Astrocyte (in vitro differentiated cells and primary cell): Measurements from ENCODE around the gene NAV2. TPM values are rescaled to one million over a fixed set of nuclear protein-coding genes. Genes with fewer than 3 reads are reported as not detected.

Experiments used
- DNase-seq: peaks from one replicate; pipeline ENCODE4 v3.0.0-alpha.2; 2010; ENCODE audit warnings: low read depth
- FAIRE-seq: peaks from 2 replicates; lab custom pipeline; 2011; peaks lifted over from hg19 to GRCh38; lab: Jason Lieb, UNC
- H2AFZ ChIP-seq: 2 replicates; pipeline ENCODE4 v1.6.0; 2012; ENCODE audit warnings: low read depth, low read length, inconsistent platforms
- H3K27ac ChIP-seq: 2 replicates; pipeline ENCODE4 v1.5.1; 2011; ENCODE audit warnings: low read depth, low read length, inconsistent platforms
- H3K27me3 ChIP-seq: 2 replicates; pipeline ENCODE4 v1.6.0; 2011; ENCODE audit warnings: low read length, inconsistent platforms; ENCODE audit not compliant: insufficient read depth
- H3K36me3 ChIP-seq: 2 replicates; pipeline ENCODE4 v1.5.1; 2011; ENCODE audit warnings: low read length, inconsistent platforms; ENCODE audit not compliant: insufficient read depth
- H3K4me1 ChIP-seq: 2 replicates; pipeline ENCODE4 v1.5.1; 2011; ENCODE audit warnings: low read length, inconsistent platforms; ENCODE audit not compliant: insufficient read depth
- H3K4me2 ChIP-seq: 2 replicates; pipeline ENCODE4 v1.6.0; 2012; ENCODE audit warnings: low read length, inconsistent platforms
- H3K4me3 ChIP-seq: 2 replicates; pipeline ENCODE4 v1.5.1; 2011; ENCODE audit warnings: low read depth, mild to moderate bottlenecking, low read length, inconsistent platforms; ENCODE audit not compliant: insufficient read depth
- H3K79me2 ChIP-seq: 2 replicates; pipeline ENCODE4 v1.6.0; 2012; ENCODE audit warnings: mild to moderate bottlenecking, low read length, inconsistent platforms; ENCODE audit not compliant: insufficient read depth
- H3K9ac ChIP-seq: 2 replicates; pipeline ENCODE4 v1.6.0; 2012; ENCODE audit warnings: mild to moderate bottlenecking, low read length, inconsistent platforms
- H3K9me3 ChIP-seq: 2 replicates; pipeline ENCODE4 v1.5.1; 2012; ENCODE audit warnings: low read depth, mild to moderate bottlenecking, low read length, inconsistent platforms; ENCODE audit not compliant: insufficient read depth
- H4K20me1 ChIP-seq: 2 replicates; pipeline ENCODE4 v1.6.0; 2012; ENCODE audit warnings: low read length, inconsistent platforms; ENCODE audit not compliant: insufficient read depth
- H3K27ac Mint-ChIP-seq: one replicate; pipeline ENCODE4 v1.8.0; 2021; ENCODE audit warnings: mild to moderate bottlenecking, mixed read lengths; ENCODE audit not compliant: unreplicated experiment
- H3K27me3 Mint-ChIP-seq: one replicate; pipeline ENCODE4 v1.8.0; 2021; ENCODE audit warnings: low read depth, mixed read lengths; ENCODE audit not compliant: unreplicated experiment
- H3K36me3 Mint-ChIP-seq: one replicate; pipeline ENCODE4 v1.8.0; 2021; ENCODE audit warnings: low read depth, mixed read lengths; ENCODE audit not compliant: unreplicated experiment
- H3K4me1 Mint-ChIP-seq: one replicate; pipeline ENCODE4 v1.8.0; 2021; ENCODE audit warnings: low read depth, mixed read lengths; ENCODE audit not compliant: unreplicated experiment
- H3K4me3 Mint-ChIP-seq: one replicate; pipeline ENCODE4 v1.8.0; 2021; ENCODE audit warnings: mild to moderate bottlenecking, moderate library complexity, mixed read lengths; ENCODE audit not compliant: unreplicated experiment
- H3K9me3 Mint-ChIP-seq: one replicate; pipeline ENCODE4 v1.8.0; 2021; ENCODE audit warnings: mild to moderate bottlenecking, mixed read lengths; ENCODE audit not compliant: unreplicated experiment
- CTCF ChIP-seq: IDR thresholded peaks from 2 replicates; pipeline ENCODE4 v1.5.1; 2011; ENCODE audit warnings: low read depth, mild to moderate bottlenecking, inconsistent platforms, low read length, moderate library complexity; ENCODE audit not compliant: insufficient read depth
- EZH2 ChIP-seq: IDR thresholded peaks from 2 replicates; pipeline ENCODE4 v1.6.1; 2012; ENCODE audit warnings: mild to moderate bottlenecking, low read length, inconsistent platforms; ENCODE audit not compliant: insufficient read depth
- total RNA-seq: library from RNA; stranded (reverse); gene quantifications from 2 replicates; pipeline ENCODE4 v1.2.1, GENCODE V29; 2021

Gene NAV2
- total RNA-seq, 1 donor from 2014 or later, result 20.6 TPM

- peaks cover 3% of the 10 kb centered on the region for H3K27me3 Mint-ChIP-seq
- no peak for FAIRE-seq
- no peaks in the 10 kb centered on the region for H3K79me2 ChIP-seq
Observed at GRCh38 chr11:19968860-19969259, 256.2 kb downstream of the NAV2 start.

GRCh38 chr11:19970944-19971343 lies 258.3 kb downstream of the NAV2 start:
- no peak overlapping the region for H3K27ac Mint-ChIP-seq
- Histone ChIP-seq H3K9ac (no peak overlapping the region), H3K27ac (no peak overlapping the region), H3K4me3 (no peak overlapping the region), H3K27me3 (no peaks in the 10 kb centered on the region), H3K79me2 (no peaks in the 10 kb centered on the region), H3K4me2 (no peak overlapping the region), H3K9me3 (no peaks in the 10 kb centered on the region), H2AFZ (no peak overlapping the region), H3K4me1 (no peaks in the 10 kb centered on the region), H4K20me1 (no peaks in the 10 kb centered on the region), H3K36me3 (no peaks in the 10 kb centered on the region)
- no peak overlapping the region for H3K4me3 Mint-ChIP-seq
- H3K36me3 Mint-ChIP-seq, result peaks cover 2% of the 10 kb centered on the region
- H3K27me3 Mint-ChIP-seq, result peaks cover 3% of the 10 kb centered on the region
- TF ChIP-seq CTCF, result no peak
- no peak for TF ChIP-seq EZH2
- H3K4me1 Mint-ChIP-seq, result peaks cover 33% of the 10 kb centered on the region
- no peak for DNase-seq
- FAIRE-seq, result peak; percentile 32
- no peaks in the 10 kb centered on the region for H3K9me3 Mint-ChIP-seq

More at GRCh38 chr11:19968860-19969259, 256.2 kb downstream of the NAV2 start:
- Histone ChIP-seq H3K27ac (no peak overlapping the region), H4K20me1 (no peaks in the 10 kb centered on the region), H3K4me3 (no peak overlapping the region), H3K27me3 (no peaks in the 10 kb centered on the region), H3K9ac (no peak overlapping the region), H3K4me2 (no peak overlapping the region), H3K4me1 (no peaks in the 10 kb centered on the region), H2AFZ (no peak overlapping the region), H3K36me3 (no peaks in the 10 kb centered on the region), H3K9me3 (no peaks in the 10 kb centered on the region)
- peaks cover 20% of the 10 kb centered on the region for H3K4me1 Mint-ChIP-seq
- no peaks in the 10 kb centered on the region for H3K9me3 Mint-ChIP-seq
- TF ChIP-seq CTCF (no peak), EZH2 (no peak)
- no peak overlapping the region for H3K27ac Mint-ChIP-seq
- no peak overlapping the region for H3K4me3 Mint-ChIP-seq
- no peak for DNase-seq
- peaks cover 2% of the 10 kb centered on the region for H3K36me3 Mint-ChIP-seq

GRCh38 chr11:19972091-19972490 lies 259.5 kb downstream of the NAV2 start:
- H3K27ac ChIP-seq, result no peak overlapping the region
- Mint-ChIP-seq H3K36me3 (no peaks in the 10 kb centered on the region), H3K9me3 (no peaks in the 10 kb centered on the region), H3K4me1 (peaks cover 40% of the 10 kb centered on the region), H3K27me3 (peaks cover 3% of the 10 kb centered on the region), H3K27ac (no peak overlapping the region), H3K4me3 (no peak overlapping the region)
- no peak overlapping the region for H3K4me3 ChIP-seq
- no peaks in the 10 kb centered on the region for H3K79me2 ChIP-seq
- no peaks in the 10 kb centered on the region for H4K20me1 ChIP-seq
- FAIRE-seq, result no peak
- H3K4me2 ChIP-seq, result no peak overlapping the region
- no peak overlapping the region for H3K9ac ChIP-seq
- H3K27me3 ChIP-seq, result no peaks in the 10 kb centered on the region
- H3K36me3 ChIP-seq, result no peaks in the 10 kb centered on the region
- no peaks in the 10 kb centered on the region for H3K4me1 ChIP-seq
- TF ChIP-seq EZH2 (no peak), CTCF (no peak)
- no peak for DNase-seq
- H2AFZ ChIP-seq, result no peak overlapping the region
- H3K9me3 ChIP-seq, result no peaks in the 10 kb centered on the region
